Loucy (cell line): ENCODE measurements around the gene YES1.

Experiments
- CTCF ChIP-seq: fragments of 200-600 bp; sonication (generic); conservative IDR thresholded peaks from 2 replicates; pipeline ENCODE4 v1.5.1; 2014; ENCODE audit warnings: mild to moderate bottlenecking, antibody characterized with exemption, low read length
- EZH2phosphoT487 ChIP-seq: fragments of 200-600 bp; IDR thresholded peaks from 2 replicates; pipeline ENCODE4 v1.6.1; 2018; ENCODE audit warnings: antibody characterized with exemption, mild to moderate bottlenecking, moderate library complexity, borderline replicate concordance

GRCh38 chr18:680392-680791 is 131.7 kb downstream of the YES1 start:
- TF ChIP-seq CTCF (no peak), EZH2phosphoT487 (no peak)
